Dermis microvascular lymphatic vessel endothelial cell (primary cell): ENCODE results near the gene PECR. TPM values are rescaled to one million over a fixed set of nuclear protein-coding genes. Genes with fewer than 3 reads are reported as not detected.
A peak's percentile ranks its signal among the peaks of the same experiment; 100 is the strongest.

ENCODE experiments used
- DNase-seq, 2 donors: peaks; one replicate each; pipeline versions ENCODE4 v3.0.0 to v3.0.0-alpha.2; 2010; ENCODE audit warnings: low read depth in 2 of 2
- total RNA-seq: library from RNA; depleted of rRNA; stranded (reverse); fragments of >200 nt; gene quantifications from 2 replicates; pipeline ENCODE4 v1.2.1, GENCODE V29; 2014

PECR gene
- total RNA-seq, result 10.4 and 15.3 TPM in 2 replicates

DNA sequence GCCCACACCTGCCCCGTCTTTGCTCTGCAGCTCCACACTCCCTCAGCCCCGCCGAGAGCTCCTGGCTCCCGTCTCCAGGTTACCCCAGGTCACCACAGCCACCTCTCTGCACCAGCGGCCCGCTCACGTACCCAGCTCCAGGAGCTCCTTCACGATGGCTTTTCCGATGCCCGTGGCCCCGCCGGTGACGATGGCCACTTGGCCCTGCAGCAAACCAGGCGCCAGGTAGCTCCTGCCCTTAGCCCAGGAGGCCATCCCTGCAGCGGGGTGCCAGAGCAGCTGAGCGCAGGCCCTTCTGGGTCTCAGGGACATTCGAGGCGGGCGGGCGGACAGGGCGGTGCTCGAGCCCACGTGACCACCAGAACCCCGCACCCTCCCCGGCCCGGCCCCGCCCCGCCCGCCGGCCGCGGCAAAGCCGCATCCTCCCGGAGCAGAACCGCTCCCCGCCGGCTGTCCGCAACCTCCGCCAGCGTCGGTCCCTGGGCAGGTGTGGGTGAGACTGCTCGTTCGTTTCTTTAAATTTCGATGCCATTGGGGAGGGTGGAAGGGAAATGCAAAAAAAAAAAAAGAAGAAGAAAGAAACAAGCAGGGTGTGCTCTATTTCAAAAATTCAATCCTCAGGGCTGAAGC lies at the start of gene PECR, which contains the start of gene TMEM169:
PECR (minus strand) TSS at position 323 of the 630 bp plus-strand sequence; CDS start at position 255, 68 bp downstream.
TMEM169 (plus strand) TSS at position 433 of the 630 bp plus-strand sequence. CDS start 14,045 bp downstream, outside the sequence.
- peak in 1 of 2 donors; percentile 47 for DNase-seq

DNA sequence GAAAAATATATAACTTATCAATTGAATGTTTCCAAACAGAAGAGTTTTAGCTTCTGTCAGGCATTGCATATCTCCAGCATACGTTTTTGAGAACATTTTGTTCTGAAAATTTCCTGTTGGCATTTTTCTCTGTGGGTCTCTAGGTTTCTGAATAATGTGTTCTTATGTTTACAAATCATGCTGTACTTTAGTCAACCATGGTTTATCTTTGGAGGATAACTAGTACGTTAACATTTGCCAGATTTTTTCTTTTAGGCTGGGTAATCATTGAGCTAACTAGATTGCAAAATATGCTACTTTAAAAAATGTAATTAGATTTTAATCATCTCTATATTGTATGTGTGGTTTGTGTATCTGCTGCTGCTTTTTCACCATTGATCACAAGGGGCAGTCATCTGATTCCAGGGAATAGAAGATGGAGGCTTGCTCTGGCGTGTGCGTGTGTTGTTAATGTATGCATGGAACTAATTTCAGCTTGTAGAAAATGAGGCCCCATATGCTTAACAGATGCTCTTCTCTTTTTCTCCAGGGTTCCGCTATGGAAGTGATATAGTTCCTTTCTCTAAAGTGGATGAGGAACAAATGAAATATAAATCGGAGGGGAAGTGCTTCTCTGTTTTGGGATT lies 48.9 kb upstream of the PECR start:
- DNase-seq, result no peak

DNA sequence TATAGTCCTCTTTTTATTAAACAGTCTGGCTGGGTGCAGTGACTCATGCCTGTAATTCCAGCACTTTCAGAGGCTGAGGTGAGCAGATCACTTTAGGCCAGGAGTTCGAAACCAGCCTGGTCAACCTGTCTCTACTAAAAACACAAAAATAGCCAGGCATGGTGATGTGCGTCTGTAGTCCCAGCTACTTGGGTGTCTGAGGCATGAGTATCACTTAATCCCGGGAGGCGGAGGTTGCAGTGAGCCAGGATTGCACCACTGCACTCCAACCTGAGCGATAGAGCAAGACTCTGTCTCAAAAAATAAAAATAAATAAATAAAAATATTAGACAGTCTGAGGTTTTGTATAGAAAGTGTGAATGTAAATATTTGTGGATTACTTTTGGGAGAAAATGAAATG lies 45.3 kb upstream of the PECR start:
- no peak for DNase-seq

DNA sequence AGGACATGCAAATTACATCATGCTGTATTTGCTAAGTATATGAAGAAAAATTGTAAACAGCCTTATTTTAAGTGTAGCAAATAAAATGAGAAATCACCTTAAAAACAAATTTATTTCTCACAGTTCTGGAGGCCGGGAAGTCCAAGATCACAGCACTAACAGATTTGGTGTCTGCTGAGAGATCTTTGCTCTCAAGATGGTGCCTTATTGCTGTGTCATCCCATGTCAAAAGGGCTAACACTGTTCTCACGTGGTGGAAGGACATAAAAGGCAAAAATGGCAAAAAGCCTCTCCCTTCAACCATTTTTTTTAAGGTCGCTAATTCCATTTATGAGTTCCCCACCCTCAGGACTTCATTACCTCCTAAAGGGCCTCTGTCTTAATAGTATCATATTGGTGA lies 39.6 kb upstream of the PECR start:
- DNase-seq, result no peak

DNA sequence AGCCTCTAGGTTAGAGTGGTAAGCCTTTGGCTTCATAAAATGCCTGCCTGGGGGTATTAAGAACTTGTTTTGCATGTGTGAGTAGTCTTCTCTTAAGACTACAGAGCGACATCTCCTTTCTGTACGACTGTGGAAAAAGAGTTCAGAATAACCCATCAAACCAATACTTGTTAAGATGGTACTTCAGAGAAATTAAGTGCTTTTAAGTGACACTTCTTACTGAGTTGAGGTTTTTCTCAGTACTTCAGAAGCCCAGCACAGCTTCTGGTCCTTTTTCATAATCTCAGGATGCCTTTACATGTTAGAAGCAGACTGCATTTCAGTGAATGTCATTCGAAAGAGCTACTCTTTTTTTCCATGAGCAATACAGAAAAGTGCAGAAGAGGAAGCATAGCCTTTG lies 38.4 kb upstream of the PECR start:
- DNase-seq, result no peak

DNA sequence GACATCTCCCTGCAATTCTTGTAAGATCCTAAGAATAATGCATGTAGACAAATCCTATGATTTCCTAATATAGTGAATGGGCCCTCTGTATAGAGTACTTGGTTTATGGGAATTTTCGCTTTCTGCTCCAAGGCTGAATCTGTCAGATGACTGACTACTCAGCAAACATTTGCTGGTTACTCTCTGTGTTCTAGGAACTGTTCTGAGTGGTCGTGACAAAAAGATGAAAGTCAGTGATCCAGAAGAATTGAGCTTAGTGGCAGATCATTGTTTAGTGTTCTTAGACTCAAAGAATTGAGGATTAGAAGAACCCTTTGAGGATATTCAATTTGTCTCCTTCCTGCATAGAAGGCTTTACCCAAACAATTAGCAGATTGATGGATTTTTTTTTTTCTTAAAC lies 37.5 kb upstream of the PECR start:
- no peak for DNase-seq

DNA sequence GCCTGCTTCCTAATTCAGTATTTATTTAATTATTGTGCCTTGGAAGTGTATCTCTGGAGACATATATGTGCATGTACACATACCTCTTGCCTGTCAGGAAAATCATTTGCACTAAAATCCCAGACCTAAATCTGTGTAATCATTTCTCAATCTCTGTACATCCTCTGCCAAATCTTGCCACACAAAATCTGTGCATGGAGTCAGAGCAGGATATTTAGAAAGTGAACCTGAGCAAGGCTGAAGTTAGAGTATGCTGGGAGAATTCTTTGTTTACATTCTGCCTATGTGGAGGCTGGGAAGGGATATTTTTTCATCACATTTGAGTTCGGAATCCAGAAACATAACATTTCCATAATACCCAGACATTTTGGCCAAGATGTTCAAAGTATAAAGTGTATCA lies 36.9 kb upstream of the PECR start:
- no peak for DNase-seq

DNA sequence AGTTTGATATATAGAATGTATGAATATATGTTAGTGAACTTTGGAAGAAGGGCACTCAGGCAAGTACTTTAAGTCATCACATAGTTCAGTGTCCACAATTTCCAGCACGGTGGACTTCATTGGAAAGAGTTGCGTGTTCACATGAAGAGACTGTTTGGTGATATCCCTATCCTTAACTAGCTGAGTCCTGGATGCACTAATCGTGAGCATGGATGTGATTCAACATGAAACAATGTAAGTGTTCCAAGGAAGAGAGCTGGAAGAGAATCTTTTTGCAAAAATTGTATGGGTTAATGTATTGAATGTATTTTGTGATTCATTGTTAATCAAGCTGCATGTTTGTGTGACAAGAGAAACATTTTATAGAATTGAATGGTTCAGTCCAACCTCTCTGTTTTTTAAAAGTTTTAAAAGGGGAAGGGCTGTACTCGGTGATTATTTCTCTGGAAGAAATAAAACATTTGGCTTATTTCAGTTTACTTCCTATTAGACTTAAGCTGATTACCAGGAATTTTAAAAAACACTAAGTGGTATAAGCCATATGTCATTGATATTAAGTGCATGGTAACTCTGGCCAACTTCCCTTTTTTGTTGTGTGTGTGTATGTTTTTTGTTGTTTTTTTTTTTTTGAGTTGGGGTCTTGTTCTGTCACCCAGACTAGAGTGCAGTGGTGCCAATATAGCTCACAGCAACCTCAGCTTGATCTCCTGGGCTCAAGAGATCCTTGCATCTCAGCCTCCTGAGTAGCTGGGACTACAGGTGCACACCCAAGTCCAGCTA lies 36.1 kb upstream of the PECR start:
- no peak for DNase-seq

DNA sequence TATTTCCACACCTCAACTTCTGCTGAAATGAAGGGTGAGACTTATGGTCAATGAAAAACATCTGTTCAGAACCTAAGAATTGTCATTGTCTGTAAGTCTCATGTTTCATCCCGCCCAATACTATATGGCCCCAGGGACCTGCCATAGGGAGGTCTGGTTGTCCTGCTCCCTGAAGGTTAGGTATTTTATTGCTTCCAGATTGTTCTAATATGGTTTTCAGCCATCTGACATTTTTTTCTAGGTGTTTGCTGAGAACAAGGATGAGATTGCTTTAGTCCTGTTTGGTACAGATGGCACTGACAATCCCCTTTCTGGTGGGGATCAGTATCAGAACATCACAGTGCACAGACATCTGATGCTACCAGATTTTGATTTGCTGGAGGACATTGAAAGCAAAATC lies 34.8 kb upstream of the PECR start:
- DNase-seq, result no peak

DNA sequence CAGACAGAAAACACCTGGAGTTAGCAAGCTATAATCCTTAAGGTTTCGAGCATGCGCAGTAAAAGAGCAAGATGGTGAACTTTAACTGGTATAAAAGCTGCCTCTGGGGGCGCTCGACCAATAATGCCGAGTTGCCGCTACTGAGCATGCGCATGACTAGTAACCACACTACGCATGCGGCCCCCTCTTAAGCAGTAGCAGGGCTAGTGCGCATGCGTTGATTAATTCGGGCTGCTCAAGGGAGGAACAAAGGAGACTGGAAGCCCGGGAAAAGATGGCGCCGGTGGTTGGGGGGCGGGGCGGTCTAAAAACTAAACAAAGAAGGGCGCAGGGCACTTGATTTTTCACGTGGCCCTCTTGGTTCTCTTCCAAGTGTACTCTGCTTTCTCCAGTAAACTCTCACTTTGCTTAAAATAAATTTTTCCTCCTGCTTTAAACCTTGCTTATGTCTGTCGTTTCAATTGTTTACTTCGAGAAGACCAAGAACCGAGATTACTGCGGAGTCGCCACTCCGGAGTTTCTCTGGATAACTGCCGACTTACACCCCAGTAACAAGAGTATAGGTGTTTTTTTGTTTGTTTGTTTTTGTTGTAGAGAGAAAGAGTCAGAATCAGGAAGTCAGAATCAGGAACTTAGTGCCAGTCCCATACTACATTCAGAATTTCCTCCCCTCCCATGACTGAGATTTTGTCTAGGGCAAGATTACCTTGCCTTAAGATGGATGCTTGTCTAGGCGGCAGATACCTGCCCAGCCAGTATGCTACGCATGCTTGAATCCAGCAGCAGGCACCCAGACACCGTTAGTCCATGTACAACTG lies 33.3 kb upstream of the PECR start:
- DNase-seq, result peak; percentile 99

DNA sequence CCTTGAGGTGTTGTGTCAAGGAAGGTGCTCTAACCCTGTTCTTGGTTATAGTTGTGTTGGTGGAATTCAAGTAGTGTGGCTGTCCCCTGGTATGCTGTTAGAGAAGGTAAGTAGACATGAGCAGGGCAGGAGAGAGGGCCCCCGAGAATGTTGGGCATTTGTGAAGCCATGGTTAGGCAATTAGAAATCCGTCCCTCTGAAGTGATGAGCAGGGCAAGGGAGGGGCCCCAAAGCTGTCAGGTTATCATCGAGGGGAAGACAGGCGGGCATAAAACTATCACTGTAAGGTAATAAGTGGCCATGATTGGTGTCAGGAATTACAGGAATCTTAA lies 32.7 kb upstream of the PECR start:
- DNase-seq, result no peak

DNA sequence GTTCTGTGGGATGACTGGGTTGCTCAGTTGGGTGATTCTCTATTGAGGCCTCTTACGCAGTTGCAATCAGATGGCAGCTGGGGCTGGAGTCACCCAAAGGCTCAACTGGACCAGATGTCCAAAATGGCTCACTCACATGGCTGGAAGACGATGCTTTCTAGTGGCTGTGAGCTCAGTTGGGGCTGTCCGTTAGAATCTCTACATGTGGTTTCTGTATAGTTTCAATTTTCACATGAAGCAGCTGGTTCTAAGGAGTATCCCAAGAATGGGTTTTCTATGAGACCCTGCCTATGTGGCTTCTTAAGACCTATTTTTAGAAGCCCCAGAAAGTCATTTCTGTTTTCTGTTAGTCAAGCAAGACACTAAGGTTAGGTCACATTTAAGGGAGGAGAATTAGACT lies 32.0 kb upstream of the PECR start:
- DNase-seq, result no peak

DNA sequence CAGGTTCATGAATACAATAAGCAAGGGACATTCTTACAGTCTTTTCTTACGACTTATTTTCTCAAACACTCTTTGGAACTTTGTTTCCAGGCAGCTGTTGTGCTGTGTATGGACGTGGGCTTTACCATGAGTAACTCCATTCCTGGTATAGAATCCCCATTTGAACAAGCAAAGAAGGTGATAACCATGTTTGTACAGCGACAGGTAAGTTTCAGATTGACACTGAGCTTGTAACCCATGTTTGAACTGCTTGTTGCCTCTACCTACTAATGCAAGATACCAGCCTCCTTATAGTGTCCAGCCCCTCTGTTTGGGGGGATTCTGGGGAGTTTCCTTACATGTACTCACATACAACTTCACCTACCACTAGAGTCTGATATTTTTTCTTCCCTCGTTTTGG lies 31.3 kb upstream of the PECR start:
- no peak for DNase-seq

DNA sequence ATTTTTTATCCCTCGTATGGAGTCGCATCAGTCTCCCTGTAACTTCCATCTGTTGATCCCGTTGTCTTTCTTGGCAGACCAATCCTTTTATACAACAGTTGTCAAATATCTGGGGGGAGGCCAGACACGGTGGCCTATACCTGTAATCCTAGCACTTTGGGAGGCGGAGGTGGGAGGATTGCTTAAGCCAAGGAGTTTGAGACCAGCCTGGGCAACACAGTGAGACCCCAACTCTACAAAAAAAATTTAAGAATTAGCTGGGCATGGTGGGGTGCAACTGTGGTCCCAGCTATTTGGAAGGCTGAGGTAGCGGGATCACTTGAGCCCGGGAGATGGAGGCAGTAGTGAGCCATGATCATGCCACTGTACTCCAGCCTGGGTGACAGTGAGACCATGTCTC lies 29.5 kb upstream of the PECR start:
- DNase-seq, result no peak

DNA sequence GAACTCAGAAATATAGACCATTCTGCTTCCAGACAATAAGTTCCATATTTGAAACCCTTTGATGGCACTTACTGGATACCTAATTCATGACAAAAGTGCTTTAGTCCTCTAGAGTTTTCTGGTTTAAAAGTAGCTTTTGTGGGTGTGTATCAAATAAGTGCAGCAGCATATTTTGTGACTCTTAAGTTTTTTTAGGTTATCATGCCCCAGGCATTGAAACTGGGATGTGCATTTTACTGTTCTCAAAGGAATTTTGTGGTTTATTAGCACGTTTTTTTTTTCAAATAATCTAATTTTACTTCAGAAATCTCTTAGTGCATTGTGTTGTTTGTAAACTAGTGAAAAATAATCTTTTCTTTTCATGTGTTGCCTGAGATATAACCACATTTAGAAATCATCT lies 29.0 kb upstream of the PECR start:
- no peak for DNase-seq

DNA sequence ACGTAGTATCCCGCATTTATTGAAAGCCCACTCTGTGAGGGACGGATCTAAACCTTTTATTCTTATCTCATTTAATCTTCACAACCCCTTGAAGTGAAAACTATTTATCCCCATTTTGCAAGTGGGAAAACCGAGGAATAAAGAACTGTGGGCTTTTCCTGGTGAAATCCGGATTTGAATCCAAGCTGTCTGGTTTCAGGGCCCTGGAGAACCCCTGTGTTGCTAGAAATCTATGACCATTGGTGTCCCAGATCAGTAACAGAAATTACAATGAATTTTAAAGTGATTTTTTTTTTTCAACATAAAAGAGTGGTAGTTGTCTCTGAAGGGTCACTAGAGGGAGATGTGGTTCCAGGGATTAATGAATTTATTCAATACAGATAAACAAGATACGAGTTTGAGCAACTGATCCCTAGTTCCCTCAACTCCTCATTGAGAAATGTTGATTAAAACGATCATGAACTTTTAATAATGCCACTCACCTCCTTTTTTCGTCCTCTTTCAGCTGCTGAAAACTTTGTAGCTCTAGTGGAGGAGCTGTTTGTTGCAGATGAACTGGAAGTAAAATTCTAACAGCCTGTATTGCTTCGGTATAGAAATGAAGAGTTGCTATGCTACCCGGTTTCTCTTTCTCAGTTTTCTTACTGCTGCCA lies 28.5 kb upstream of the PECR start:
- DNase-seq, result peak; percentile 36 to 68

DNA sequence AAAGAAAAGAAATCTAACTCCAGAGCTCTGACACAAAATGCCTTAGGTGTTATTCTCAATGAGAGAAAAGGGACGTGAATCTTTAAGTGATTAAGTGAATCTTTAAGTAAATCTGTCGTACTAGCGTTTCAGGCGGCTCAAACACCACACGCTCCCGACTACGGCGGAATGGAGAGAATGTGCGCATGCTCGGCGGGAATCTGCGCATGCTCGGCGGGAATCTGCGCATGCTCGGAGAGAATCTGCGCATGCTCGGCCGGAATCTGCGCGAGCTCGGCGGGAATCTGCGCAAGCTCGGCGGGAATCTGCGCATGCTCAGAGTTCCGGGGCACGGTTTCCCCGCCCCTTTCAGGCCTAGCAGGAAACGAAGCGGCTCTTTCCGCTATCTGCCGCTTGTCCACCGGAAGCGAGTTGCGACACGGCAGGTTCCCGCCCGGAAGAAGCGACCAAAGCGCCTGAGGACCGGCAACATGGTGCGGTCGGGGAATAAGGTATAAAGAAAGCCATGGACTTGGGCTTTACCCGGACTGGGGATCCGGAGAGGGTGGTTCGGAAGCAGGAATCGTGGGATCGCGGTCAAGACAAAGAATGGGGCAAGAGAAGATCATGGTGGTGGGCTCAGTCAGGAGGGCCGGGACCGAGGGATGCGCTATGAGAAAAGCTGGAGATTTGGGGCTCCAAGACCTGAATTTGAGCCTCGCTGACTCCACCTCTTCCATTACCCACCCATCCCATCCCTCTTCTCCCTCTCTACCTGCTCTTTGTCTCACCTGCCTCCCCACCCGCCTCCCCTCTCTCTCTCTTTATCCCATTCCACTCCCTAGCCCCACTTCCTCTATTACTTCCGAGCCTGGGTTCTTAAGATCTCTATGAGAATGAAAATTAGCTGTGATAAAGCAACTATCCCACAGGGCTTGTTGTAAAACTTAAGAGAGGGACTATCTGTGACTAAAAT lies 27.6 kb upstream of the PECR start, which contains the start of gene XRCC5:
XRCC5 (plus strand) TSS at position 382 of the 955 bp plus-strand sequence; CDS start at position 471, 89 bp downstream.
- DNase-seq, result peak; percentile 95

DNA sequence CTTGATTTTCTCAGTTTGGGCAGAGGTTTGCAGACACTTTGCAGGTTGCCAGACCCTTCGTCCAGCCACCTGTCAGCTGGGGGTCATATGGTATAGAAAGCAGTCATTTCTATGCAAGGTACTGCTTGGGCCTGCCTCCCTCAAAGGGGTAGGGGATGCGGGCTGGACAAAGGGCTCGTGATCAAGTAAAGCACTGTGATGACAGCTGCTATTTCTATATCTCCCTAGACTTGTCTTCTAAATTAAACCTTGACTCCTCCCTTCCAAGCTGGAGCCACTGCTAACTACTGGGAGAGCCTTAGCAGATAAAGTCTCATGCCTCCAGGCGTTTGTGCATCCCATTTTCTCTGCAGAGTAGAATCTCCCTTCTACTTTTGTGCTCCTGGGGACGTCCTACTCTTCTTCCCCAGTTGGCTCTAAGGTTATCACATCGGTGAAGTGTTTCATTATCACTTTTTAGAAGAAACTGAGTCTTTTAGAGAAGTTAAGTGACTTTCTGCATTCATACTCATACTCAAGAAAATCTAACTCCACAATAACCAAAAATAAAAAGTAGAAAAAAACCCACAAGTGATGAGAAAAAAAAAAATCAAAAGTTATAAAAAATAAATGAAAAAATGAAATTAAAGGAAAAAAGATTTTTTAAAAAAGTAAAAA lies 26.8 kb upstream of the PECR start:
- no peak for DNase-seq

DNA sequence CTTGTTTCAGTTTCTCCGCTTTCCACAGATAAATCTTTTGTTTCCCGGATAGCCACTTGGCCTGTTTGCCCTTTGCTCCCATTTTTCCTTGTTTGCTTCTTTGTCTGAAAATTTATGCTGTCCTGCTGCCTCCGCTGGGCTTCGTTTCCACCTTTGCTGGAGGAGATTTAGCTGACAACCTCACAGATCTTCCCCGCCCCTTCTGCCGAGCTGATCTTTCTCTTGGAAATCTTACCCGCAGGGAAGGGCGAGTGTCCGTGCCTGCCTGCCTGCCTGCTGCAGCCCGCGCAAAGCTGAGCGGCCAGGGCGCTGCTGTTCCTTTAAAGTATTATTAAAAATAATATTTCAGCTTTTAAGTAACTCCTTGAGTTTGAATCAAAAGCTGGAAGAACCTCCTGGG lies 26.2 kb upstream of the PECR start:
- DNase-seq, result no peak

DNA sequence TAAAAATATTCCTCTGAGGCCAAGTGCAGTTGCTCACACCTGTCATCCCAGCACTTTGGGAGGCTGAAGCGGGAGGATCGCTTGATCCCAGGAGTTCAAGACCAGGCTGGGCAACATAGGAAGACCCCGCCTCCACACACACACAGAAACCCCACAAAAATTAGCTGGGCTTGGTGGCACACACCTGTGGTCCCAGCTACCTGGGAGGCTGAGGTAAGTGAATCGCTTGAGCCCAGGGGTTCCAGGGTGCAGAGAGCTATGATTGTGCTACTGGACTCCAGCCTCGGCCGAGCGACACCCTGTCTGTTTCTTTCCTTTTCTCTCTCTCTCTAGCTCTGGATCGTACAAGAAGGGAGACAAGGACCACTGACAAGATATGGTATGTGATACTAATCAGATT lies 25.7 kb upstream of the PECR start:
- no peak for DNase-seq
